GM19238 (cell line): ENCODE measurements around the gene CERS6.

Source experiments
- DNase-seq: peaks from one replicate; pipeline ENCODE4 v3.0.0; 2011; ENCODE audit warnings: low spot score; ENCODE audit not compliant: insufficient read length

Gene CERS6

DNA sequence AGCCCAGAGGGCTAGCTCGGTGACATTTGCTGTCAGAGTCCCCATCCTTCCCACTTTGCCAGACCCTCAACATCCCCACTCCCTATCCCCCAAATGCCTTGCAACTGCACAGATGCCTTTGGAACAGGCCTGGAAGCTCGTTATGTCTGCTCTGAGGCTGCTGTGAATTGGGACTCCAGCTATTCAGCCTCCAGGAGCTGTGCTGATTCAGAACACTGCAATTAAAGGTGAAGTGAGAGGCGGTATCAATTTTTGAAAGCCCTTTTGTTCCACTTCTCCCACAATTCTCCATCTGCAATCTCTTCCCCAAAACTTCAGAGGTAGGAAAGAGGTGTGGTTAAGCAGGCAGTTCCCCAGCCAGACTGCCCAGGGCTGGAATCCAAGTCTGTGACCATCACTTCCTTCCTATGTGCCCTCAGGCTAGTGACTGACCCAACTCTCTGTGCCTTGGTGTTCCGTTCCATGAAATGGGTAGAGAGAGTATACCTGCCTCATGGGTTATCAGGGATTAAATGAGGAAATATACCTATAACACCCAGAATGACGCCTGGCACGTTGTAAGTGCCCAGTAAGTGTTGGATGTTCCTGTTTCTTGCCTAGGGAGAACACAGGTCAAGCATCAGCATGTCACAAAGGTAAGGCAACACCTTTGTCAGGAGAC lies 363.9 kb downstream of the CERS6 start:
- no peak for DNase-seq

DNA sequence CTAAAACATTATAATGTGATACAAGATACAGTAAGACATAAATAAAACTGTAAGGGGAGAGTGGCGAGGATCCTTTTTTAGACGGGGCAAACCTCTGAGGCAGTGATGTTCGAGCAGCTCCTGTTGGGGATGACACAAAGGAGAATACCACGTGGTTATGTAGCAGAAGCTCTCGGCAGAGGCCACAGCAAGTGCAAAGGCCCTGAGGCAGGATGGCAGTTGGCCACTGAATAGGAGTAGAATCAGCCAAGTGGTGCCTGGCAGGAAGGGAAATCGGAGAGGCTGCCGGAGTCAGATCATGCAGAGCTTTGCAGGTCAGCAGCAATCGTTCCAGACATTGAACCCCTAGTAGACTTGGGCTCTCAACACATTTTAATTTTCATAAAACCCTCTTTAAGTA lies 365.5 kb downstream of the CERS6 start:
- no peak for DNase-seq

GRCh38 chr2:168821992-168822391 lies 365.9 kb downstream of the CERS6 start:
- no peak for DNase-seq
